KMS-11 (cell line): Measurements from ENCODE around the gene PTCRA.

Experiments
- H2AFZ ChIP-seq: fragments of 200-600 bp; sonication (generic); 2 replicates; pipeline ENCODE4 v1.6.1; 2016; ENCODE audit warnings: antibody characterized with exemption, mixed run types, low read depth
- H3K27ac ChIP-seq: fragments of 200-600 bp; sonication (generic); 2 replicates; pipeline ENCODE4 v1.6.1; 2016; ENCODE audit warnings: mild to moderate bottlenecking, mixed run types
- H3K27me3 ChIP-seq: fragments of 200-600 bp; sonication (generic); 2 replicates; pipeline ENCODE4 v1.6.1; 2017; ENCODE audit warnings: mild to moderate bottlenecking, low read depth, mixed run types, moderate library complexity; ENCODE audit not compliant: insufficient read depth
- H3K36me3 ChIP-seq: fragments of 200-600 bp; sonication (generic); 2 replicates; pipeline ENCODE4 v1.6.1; 2017; ENCODE audit warnings: mild to moderate bottlenecking, mixed run types; ENCODE audit not compliant: insufficient read depth
- H3K4me1 ChIP-seq: fragments of 200-600 bp; sonication (generic); 2 replicates; pipeline ENCODE4 v1.6.1; 2016; ENCODE audit warnings: mild to moderate bottlenecking, low read depth, mixed run types; ENCODE audit not compliant: poor library complexity, severe bottlenecking
- H3K4me2 ChIP-seq: fragments of 200-600 bp; sonication (generic); 2 replicates; pipeline ENCODE4 v1.7.0; 2016; ENCODE audit warnings: mild to moderate bottlenecking, mixed run types
- H3K4me3 ChIP-seq: fragments of 200-600 bp; sonication (generic); IDR thresholded peaks from 2 replicates; pipeline ENCODE4 v1.6.1; 2017; ENCODE audit warnings: low read depth, low read length, mixed read lengths; ENCODE audit not compliant: insufficient read depth
- H3K79me2 ChIP-seq: fragments of 200-600 bp; sonication (generic); 2 replicates; pipeline ENCODE4 v1.6.1; 2016; ENCODE audit warnings: low read depth, mixed run types; ENCODE audit not compliant: insufficient read depth
- H3K9ac ChIP-seq: fragments of 200-600 bp; sonication (generic); 2 replicates; pipeline ENCODE4 v1.6.1; 2016; ENCODE audit warnings: mild to moderate bottlenecking, mixed run types
- H4K20me1 ChIP-seq: fragments of 200-600 bp; sonication (generic); 2 replicates; pipeline ENCODE4 v1.6.1; 2016; ENCODE audit warnings: mild to moderate bottlenecking, mixed run types; ENCODE audit not compliant: insufficient read depth
- TF ChIP-seq, protein P1 (sequence below): fragments of 200-600 bp; sonication (generic); conservative IDR thresholded peaks from 2 replicates; pipeline ENCODE4 v1.6.1; 2017; ENCODE audit warnings: low read depth, mild to moderate bottlenecking, antibody characterized with exemption, low read length, moderate library complexity, mixed read lengths

PTCRA gene

DNA sequence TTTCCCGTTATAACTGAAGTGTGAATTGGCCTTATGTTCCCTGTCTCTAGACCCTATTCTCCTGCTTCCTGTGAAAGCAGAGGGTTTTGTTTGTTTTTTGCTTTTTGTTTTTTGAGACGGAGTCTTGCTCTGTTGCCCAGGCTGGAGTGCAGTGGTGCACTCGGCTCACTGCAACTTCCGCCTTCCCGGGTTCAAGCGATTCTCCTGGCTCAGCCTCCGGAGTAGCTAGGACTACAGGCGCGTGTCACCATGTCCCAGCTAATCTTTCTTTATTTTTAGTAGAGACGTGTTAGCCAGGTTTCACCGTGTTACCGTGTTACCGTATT lies 44.0 kb downstream of the PTCRA start:
- Histone ChIP-seq H3K79me2 (no peaks in the 10 kb centered on the region), H3K27ac (no peak overlapping the region), H4K20me1 (no peaks in the 10 kb centered on the region), H3K36me3 (no peaks in the 10 kb centered on the region), H3K4me1 (no peaks in the 10 kb centered on the region), H3K9ac (no peak overlapping the region), H3K4me3 (no peak overlapping the region), H2AFZ (no peak overlapping the region), H3K27me3 (no peaks in the 10 kb centered on the region), H3K4me2 (no peak overlapping the region)
- TF ChIP-seq, protein P1, sequence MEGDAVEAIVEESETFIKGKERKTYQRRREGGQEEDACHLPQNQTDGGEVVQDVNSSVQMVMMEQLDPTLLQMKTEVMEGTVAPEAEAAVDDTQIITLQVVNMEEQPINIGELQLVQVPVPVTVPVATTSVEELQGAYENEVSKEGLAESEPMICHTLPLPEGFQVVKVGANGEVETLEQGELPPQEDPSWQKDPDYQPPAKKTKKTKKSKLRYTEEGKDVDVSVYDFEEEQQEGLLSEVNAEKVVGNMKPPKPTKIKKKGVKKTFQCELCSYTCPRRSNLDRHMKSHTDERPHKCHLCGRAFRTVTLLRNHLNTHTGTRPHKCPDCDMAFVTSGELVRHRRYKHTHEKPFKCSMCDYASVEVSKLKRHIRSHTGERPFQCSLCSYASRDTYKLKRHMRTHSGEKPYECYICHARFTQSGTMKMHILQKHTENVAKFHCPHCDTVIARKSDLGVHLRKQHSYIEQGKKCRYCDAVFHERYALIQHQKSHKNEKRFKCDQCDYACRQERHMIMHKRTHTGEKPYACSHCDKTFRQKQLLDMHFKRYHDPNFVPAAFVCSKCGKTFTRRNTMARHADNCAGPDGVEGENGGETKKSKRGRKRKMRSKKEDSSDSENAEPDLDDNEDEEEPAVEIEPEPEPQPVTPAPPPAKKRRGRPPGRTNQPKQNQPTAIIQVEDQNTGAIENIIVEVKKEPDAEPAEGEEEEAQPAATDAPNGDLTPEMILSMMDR, result no peak

DNA sequence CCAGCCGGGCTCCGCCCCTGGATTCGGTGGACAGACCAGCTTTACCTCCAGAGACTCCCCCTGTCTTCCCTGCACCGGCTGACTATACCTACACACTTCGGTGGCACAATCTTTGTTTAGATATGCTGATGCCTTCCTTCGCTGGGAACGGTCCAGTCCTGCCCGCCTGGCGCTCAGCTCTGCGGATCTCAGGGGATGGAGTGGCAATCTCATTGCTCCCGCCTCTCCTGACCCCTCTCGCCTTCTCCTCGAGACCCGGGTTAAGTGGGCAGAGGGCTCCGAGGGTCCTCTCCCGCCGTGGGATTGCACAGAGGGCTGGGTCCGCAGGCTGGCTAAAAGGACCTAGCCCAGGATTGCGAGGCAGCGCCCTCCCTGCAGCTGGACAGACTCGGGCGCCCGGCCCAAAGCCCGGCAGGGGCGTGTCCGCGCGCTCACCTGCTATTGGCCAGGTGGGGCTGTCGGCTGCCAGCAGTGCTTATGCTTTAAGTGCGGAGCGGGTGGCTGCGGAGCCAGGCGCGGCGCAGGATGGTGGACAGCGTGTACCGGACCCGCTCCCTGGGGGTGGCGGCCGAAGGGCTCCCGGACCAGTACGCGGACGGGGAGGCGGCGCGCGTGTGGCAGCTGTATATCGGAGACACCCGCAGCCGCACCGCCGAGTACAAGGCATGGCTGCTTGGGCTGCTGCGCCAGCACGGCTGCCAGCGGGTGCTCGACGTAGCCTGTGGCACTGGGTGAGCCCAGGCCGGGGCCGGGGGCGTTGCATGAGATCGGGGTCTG lies 44.6 kb downstream of the PTCRA start, which contains the start of gene GNMT:
TSS of gene GNMT (plus strand) at position 512 of the 777 bp plus-strand sequence. CDS start at position 526, 14 bp downstream.
- Histone ChIP-seq H3K9ac (no peak within 1 kb of the TSS), H3K4me2 (no peak within 1 kb of the TSS), H2AFZ (no peak within 1 kb of the TSS), H3K79me2 (no peaks in the 10 kb centered on the region), H3K4me3 (no peak within 1 kb of the TSS), H3K27me3 (no peaks in the 10 kb centered on the region), H3K4me1 (no peaks in the 10 kb centered on the region), H3K36me3 (no peaks in the 10 kb centered on the region), H4K20me1 (no peaks in the 10 kb centered on the region), H3K27ac (no peak within 1 kb of the TSS)
- TF ChIP-seq, protein P1, result no peak

DNA sequence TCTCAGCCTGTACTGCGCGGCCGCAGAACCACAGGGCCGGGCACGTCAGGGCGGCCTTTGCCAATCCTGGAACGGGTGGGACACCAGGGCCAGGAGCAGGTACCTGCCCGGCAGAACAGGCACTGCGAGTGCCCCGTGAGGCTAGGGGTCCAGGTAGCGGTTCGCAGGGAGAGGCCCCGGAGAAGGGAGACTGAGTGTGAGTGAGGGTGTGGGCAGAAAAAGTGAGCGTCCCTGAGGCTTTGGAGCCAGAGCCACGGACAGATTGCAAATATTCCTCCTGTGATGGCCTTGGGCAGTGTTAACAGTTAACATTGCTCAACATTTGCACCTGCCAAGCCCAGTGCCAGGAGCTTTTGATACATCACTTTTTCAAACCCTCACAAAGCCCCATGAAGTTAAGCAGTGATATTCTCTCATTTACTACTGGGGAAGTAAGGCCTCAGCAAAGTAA lies 45.2 kb downstream of the PTCRA start:
- Histone ChIP-seq H3K36me3 (no peaks in the 10 kb centered on the region), H3K27me3 (no peaks in the 10 kb centered on the region), H3K79me2 (no peaks in the 10 kb centered on the region), H3K4me3 (no peak overlapping the region), H3K27ac (no peak overlapping the region), H3K4me1 (no peaks in the 10 kb centered on the region), H3K9ac (no peak overlapping the region), H4K20me1 (no peaks in the 10 kb centered on the region), H3K4me2 (no peak overlapping the region), H2AFZ (no peak overlapping the region)
- TF ChIP-seq, protein P1, result no peak

DNA sequence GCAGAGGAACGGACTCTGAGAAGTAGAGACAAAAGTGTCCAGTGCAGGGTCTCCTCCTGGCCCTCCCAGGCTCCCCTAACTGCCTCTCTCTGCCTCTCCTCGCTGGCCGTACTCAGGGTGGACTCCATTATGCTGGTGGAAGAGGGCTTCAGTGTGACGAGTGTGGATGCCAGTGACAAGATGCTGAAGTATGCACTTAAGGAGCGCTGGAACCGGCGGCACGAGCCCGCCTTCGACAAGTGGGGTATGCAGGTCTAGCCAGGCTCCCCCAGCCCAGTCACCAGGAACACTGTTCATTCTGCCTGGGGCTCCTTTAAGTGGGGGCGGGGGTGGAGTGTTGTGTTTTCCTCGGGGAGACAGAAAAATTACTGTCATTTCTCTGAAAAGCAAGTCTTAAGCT lies 46.2 kb downstream of the PTCRA start:
- TF ChIP-seq, protein P1, result no peak
- Histone ChIP-seq H4K20me1 (no peaks in the 10 kb centered on the region), H2AFZ (no peak overlapping the region), H3K9ac (no peak overlapping the region), H3K27ac (no peak overlapping the region), H3K27me3 (no peaks in the 10 kb centered on the region), H3K79me2 (no peaks in the 10 kb centered on the region), H3K36me3 (no peaks in the 10 kb centered on the region), H3K4me1 (no peaks in the 10 kb centered on the region), H3K4me3 (no peak overlapping the region), H3K4me2 (no peak overlapping the region)
